Measurements from ENCODE around the gene PDCL3.
A peak's percentile ranks its signal among the peaks of the same experiment; 100 is the strongest.

Gene PDCL3

DNA sequence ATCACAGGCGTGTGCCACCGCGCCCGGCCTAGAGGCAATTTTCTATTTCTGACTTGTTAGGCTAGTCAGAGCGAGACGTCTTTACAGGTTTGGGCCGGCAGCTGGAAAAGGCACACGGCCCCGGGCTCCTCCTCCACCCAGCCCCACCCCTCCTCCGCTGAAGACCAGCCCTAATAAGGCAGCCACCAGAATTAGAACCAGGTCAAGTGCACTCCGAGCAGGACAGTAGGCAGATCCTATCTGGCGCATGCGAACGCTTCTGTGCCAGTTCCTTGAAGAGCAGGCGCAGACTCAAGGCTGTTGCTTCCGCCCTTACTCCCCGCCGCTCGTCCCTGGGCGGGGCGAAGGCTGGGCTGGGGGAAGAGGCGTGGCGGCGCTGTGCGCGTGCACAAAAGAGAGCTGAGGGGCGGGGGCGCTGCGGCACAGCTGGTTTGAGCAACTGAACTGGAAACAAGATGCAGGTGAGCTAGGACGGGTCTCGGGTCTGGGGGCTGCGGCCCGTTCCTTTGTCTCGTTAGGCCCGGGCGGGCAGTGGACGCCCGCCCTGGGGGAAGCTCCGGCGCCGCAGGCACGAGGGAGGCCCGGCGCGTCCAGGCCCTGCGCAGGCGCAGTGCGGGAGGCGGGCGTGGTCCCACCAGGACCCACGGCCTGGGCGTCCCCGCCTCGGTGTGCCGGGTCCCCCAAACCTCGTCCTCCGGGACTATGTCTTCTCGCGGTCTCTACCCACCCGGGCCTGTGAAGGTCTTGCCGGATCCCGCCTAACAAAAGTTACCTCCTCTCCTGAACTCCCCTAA, at the start of gene PDCL3:
Gene PDCL3 (plus strand): TSS at position 381 of the 794 bp plus-strand sequence. CDS start 75 bp downstream, at position 456.
- peak; percentile 98 for DNase-seq

DNA sequence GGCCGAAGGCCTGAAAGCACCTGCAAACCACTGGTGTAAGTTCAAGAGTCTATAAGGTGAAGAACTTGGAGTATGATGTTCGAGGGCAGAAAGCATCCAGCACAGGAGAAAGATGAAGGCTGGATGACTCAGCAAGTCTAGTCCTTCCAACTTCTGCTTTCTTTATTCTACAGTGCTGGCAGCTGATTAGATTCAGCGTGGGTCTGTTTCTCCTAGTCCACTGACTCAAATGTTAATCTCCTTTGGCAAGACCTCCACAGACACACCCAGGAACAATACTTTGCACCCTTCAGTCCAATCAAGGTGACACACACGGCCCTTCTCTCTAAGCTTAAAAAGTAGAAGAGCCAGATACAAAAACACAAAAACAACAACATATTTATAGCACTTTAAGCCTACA, 49.1 kb upstream of the PDCL3 start:
- DNase-seq: no peak

DNA sequence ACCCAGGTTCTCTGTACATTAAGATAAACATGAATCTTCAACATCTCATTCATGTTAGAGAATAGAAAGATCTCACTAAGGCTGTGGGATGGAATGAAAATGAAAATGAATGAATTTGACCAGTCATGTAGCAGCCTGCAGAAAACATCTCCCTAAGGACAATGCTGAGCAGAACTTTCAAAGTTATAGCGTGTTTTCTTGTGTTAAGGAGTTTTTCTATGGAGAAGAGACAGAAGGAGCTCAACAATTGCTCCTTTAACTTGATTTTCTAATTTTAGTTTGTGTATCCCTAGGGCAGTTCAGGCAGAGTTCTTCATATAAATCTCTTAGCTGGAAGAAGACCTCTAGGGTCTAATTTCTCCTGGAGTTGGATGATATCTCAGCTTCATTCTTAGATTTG, 45.2 kb upstream of the PDCL3 start:
- DNase-seq: no peak

DNA sequence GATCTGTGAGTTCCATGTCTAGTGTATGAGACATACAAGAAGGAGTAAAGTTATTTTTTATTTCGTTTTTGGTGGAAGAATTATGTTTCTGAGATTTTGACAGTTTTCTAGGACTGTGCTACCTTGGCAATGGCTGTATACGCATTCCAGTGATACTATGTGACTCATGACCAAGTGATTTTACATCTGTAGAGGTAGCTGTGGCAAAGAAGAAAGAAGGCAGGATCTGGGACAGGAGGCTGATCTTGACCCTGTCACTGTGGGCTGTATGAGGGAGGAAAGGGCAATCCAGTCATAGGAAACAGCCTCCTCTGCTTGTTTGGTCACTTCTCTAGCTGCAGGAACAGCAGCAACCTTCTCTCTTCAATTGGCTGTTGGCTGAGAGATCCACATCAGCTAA, 44.0 kb upstream of the PDCL3 start:
- DNase-seq: no peak

DNA sequence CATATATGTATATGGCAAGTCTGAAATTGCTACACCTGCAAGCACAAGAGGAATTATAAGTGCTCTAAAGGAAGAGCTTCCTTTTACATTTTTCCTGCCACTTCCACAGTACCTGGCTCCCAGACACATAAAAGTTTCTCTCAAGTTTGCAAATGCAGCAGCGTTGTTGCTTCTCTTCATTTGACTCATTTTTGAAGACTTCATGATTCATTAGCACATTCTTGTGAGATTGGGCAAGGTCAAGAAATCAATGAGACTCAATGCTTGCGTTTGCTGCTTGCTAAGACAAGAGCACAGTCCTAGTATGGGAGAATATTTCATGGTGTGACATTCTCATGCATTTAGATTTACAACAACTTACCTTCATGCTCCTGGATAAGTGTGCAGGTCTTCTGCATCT, 42.6 kb upstream of the PDCL3 start:
- DNase-seq: no peak

DNA sequence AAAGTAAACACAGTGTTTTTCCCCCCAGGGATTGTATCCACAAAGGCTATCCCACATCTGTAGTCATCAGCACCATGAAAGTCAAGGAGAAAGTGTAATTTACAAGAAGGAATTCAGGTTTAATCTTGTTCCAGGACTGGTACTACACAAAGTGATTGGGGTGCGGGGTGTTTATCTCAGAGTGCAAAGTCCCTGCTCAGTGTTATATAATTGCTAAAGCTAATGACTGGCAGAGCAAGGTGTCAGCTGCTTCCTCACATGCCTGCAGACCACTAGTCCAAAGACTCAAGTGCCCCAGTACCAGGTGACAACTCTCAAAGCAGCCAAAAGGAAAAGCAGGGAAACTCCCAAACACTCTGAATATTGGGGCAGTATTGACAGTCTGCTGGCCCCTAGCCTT, 40.4 kb upstream of the PDCL3 start:
- no peak for DNase-seq

DNA sequence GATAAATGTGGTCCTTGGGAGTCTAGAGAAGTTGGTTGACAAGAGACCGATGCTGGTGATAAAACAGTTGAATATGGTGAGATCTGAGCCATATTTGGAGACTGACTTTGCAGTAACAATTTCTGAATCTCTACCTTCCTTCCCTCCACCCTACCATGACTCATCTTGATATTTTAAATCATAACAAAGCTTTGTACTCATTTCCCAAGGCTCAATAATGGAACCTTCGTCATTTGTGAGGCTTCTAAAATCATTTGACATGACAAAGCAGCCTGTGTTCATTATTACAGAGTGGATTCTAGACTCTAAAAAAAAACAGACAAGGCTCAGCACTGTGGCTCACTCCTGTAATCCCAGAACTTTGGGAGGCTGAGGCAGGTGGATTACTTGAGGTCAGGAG, 38.5 kb upstream of the PDCL3 start:
- no peak for DNase-seq

DNA sequence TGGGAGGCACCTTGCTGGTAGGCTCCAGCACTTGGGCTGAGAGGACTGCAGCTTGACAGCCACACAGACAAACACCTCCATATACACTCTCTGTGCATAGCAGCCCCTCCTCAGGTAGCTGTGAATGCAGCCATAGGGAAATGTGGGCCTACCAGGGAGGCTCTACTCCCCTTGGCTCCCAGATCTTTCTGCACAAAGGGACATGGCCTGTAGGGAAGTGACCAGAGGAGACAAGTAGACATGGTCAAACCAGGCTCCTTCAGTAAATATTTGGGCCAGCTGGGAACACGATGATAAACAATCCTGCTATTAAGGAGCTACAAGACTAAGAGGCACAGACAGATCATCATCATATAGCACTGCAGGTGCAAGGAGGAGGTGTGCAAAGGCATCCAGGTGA, 35.9 kb upstream of the PDCL3 start:
- no peak for DNase-seq

DNA sequence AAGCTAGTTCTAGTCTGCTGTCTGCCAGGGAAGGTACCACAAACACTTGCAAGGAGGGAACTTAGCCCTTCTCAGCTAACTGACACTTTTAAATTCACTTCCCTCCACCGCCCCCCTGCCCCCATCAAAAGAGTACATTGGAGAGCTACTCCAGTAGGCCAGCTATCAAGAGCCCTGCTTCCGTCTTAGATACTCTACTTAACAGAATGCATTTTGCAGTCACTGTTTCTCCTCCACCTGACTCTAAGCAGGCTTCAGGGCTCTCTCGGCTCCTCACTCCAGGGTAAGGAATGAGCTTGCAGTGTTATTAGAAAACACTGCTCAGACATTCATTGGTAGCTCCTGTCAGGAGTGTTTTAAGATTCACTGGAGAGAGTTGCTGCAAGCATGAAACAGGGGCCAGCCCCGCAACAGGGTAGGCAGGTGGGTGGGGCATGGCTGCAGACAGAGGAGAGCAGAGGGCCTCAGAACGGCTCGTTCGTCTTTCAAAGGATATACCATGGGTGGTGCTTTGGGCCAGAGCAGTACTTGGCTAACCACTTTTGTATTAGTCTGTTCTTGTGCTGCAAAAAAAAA, 35.3 kb upstream of the PDCL3 start:
- DNase-seq: no peak

DNA sequence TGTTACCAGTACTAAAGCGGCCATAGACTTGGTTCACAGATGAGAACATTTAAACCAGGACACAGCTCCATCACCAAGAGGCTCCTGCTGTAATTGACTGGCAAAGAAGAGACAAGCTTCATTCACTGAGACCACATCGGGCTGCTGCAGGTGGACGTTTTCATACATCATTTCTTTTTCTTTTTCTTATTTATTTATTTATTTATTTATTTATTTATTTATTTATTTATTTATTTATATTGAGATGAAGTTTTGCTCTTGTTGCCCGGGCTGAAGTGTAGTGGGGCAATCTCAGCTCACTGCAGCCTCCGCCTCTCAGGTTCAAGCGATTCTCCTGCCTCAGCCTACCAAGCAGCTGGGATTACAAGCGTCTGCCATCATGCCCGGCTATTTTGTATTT, 33.6 kb upstream of the PDCL3 start:
- DNase-seq: no peak

DNA sequence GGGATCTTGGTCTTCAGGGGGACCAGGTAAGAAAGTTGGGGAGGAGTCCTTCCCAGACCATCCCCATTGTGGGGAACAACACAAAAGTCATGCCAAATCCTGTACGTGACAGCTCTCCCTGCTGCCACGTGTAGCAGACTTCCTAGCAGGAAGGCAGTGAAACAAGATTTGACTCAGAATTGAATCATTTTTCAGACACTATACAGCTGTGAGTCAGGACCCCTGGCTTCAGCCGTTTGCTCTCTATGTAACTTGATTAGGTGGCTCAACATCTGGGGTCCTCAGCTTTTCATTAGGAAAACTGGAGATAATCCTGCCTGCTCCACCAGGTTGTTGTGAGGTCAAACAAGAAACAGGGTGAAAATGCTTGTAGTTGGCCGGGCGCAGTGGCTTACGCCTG, 32.9 kb upstream of the PDCL3 start:
- no peak for DNase-seq

DNA sequence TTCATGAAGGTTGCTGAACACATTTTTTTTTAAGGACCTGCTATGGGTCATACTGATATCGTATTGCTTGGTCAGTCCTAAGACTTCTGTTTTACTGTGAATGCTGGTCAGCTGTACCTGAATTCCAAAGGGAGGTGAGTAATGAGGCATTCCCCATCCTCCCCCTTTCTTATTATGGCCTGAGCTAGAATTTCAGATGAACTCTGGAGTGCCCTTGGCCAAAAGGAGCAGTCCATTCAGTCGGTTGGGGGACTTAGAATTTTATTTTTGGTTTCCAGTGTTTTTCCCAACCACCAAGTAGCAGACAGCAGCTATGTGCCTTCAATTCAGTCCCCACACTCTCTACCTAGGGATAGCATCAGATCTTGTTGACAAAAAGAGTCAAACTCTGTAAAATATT, 26.9 kb upstream of the PDCL3 start:
- no peak for DNase-seq

DNA sequence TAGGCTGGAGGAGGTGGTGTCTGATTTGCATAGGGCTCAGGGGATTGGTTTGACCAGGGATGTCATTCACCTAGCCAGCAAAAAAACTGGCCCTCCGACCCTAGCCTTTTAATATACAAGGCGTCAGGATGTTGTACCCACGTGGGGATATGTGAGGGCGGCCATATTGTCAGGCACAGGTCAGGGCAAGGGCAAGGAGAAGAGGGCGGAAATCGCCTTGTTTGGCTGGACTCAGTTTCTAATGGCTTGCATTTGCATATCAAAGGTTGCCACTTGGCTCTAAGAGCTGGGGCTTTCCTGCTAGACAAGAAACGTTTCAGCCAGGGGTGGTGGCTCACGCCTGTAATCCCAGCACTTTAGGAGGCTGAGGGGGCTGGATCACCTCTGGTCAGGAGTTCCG, 24.9 kb upstream of the PDCL3 start:
- DNase-seq: no peak

DNA sequence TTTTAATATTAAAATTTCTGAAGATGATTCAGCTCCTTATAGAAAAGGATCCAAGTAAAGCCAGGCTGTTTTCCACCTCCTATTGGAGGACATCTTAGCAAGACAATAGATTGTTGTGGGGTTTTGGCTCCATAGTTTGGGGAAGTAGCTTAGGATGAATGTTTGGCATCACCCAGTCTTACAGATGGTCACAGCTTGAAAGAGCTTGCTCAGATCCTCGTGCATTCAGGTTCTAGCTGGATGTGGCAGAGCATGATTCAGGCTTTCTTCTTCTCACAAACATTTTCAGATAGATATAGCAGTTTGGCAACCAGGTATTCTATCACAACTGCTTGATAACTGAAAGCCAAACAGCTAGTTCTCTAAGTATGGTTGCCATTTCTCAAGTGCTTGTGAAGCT, 23.6 kb upstream of the PDCL3 start:
- no peak for DNase-seq

DNA sequence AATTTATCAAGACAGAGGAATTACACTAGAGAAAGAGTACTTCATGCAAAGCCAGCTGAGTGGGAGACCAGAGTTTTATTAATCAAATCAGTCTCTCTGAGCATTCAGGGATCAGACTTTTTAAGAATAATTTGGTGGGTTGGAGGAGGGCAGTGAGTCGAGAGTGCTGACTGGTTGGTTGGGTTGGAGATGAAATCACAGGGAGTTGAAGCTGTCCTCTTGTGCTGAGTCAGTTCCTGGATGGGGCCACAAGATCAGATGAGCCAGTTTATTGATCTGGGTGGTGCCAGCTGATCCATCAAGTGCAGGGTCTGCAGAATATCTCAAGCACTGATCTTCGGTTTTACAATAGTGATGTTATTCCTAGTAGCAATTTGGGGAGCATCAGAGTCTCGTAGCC, 21.4 kb upstream of the PDCL3 start:
- DNase-seq: no peak

DNA sequence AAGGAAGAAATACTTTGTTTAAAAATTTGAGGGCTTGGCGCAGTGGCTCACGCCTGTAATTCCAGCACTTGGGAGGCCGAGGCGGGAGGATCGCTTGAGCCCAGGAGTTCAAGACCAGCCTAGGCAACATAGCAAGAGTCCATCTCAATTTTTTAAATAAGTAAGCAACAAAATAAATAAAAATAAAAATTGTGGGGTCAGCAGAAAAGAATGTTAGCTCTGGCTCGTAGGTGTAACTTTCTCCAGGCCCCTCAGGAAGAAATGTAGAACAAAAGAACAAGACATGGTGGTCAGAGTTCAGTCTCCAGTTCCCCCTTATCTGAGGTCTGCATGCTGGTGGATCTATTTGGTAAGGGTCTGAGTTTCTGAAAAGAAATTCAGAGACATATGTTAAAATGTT, 20.4 kb upstream of the PDCL3 start:
- DNase-seq: no peak

DNA sequence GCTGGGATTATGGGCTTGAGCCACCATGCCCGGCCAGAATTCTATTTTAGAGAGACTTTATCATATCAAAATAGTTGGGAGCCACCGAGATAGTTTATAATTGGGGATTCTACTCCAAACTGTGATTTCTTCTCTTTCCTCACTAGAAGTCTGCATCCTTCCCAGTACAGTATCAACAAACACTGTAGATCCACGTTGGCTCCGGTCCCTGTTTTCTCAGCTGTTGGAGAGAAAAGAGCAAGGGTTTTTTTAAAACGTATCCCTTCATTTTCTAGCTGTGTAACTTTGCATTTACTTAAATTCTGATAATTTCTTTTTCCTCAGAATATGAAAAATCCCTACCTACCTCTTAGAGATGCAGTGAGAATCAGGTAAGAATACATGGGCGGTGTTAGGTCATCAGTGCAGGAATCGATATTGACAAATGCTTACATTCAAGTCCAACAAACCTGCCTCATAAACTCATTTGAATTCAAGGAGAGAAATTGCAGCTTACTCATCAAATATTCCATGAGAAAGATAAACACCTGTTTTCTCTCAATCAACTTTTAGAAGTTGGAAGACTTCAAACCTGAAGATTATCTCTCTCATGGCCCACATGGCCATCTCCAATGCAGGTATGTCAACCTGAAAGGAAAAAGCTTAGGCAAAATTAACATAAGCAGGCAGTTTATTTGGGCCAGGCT, 17.7 kb upstream of the PDCL3 start:
- DNase-seq: no peak

DNA sequence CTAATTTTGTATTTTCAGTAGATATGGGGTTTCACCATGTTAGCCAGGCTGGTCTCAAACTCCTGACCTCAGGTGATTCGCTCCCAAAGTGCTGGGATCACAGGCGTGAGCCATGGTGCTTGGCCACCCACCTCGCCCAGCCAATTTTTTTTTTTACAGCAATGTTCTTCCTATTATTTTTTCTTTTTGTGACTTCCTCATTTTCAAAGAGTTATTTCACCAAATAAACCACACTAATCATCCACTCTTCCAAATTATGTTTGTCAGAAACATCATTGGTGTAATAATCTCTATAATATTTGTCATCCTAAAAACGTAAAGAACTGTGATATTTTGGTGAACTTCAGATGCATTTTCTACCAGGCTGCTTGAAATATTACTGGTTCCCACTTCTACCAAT, 16.3 kb upstream of the PDCL3 start:
- no peak for DNase-seq

DNA sequence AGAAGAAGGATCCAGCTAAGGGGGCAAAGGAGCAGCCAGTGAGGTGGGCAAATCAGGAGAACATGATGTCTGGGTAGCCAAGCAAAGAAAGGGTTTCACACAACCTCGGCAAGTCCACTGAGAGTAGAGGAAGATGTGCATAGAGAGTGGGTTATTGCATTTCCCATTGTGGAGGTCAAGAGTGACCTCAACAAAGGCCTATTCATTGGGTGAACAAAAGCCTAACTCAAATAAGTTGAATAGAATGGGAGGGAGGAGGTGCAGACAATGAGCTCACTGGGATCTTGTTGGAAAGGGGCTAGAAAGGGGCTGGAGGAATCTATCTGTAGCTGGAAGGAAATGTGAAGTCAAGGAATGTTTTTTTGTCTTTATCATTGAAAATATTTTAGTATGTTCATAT, 14.0 kb upstream of the PDCL3 start:
- DNase-seq: no peak

DNA sequence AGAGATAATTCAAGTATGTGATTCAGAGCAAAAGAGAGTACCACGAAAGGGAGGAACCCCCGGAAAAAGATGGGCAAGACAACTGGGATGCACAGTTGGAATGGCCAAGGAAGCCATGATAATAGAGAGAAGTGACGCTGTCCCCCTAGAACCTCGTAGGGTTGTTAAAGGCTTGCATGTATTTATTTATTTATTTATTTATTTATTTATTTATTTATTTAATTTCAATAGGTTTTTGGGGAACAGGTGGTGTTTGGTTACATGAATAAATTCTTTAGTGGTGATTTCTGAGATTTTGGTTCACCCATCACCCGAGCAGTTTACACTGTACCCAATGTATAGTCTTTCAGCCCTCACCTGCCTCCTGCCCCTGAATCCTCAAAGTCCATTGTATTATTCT, 11.5 kb upstream of the PDCL3 start:
- no peak for DNase-seq

DNA sequence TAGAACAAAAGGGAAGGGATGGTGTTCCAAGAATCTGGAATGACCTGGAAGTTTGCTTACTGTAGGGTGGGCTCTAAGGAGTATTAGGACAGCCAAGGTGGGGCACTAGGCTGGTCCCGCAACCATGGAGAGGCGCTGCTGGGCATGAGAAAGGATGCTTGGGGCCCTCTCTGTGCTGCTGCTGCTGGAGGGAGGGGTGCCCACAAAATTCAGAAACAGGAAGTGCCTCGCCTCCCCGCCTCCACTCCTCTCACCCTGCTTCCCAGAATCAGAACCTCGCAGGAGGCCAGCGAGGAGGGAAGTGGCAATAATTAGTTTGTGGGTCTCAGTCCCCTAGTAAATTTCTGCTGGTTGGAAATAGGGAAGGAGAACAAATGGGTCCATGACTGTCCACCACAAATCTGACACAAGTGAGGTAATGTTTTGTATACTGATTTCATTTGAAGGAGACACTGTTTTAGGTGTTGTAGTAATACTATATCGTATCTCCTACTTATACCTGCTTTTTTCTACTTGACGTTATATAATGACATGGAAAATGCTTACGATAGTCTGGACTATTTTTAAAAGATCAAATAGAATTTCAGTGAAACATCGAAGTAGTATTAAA, 7.9 kb upstream of the PDCL3 start:
- no peak for DNase-seq

DNA sequence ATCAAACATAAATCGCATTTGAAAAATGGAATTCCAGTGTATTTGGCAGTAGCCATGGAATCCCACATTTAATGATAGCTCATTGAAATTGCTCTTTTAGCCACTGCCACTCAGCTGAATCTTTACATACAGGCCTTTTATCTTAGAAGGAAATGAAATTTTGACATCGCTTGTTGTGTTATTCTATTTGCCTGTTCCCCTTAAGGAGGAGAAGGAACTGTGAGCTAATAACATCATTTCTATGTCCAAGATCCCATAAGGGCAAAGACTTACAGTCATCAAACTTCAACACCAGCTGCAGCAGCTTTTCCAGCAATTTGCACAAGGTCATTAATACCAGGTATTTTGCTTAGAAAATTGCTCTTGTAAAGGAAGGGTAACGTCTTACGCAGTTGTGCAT, 6.0 kb upstream of the PDCL3 start:
- no peak for DNase-seq

DNA sequence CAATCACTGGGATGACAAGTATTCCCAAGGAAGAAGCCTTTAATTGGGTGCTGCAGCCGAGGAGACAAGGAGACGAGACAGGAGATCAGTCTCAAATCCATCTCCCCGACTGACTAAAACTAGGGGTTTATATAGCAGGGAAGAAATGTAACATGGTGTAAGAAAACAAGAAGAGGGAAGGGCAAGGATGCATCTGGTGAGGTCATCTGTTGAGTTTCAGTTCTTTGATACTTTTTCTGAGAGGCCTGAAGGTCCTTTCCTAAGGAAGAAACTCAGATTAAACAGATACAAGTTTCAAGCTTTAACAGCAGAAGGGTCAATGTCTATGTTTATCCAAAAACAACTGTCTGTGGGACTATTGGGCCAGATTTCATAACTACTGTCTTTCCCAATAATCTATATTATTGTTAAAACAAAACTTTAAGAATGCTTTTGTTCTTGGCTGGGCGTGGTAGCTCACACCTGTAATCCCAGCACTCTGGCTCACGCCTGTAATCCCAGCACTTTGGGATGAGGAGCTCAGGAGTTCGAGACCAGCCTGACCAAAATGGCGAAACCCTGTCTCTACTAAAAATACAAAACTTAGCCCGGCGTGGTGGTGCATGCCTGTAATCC, 2.5 kb upstream of the PDCL3 start:
- DNase-seq: no peak

DNA sequence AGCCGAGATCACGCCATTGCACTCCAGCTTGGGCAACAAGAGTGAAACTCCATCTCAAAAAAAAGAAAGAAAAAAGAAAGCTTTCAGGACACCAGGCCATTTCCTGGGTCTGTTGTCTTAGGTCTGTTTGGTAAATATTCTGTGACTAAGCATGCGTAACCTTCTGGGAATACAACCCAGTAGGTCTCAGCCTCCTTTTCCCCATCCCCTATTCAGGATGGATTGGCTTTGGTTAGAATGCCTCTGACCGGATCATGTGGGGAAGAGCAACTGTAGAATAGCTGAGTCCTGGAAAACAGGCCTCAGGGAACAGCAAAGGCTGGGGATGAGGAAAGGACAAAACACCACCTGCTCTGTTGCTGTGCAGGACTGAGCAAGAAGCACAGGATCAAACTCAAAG, 1.6 kb upstream of the PDCL3 start:
- no peak for DNase-seq

Data from NCI-H2171 treated with DMSO at 0.1 percent for 48 hours (cell line).